ENCODE results near the gene TPRG1L. TPM values are rescaled to one million over a fixed set of nuclear protein-coding genes. Genes with fewer than 3 reads are reported as not detected.

The TPRG1L gene
- total and polyA plus RNA-seq, 10 donors, result 19.9 to 45.9 (median 31.5) TPM

DNA sequence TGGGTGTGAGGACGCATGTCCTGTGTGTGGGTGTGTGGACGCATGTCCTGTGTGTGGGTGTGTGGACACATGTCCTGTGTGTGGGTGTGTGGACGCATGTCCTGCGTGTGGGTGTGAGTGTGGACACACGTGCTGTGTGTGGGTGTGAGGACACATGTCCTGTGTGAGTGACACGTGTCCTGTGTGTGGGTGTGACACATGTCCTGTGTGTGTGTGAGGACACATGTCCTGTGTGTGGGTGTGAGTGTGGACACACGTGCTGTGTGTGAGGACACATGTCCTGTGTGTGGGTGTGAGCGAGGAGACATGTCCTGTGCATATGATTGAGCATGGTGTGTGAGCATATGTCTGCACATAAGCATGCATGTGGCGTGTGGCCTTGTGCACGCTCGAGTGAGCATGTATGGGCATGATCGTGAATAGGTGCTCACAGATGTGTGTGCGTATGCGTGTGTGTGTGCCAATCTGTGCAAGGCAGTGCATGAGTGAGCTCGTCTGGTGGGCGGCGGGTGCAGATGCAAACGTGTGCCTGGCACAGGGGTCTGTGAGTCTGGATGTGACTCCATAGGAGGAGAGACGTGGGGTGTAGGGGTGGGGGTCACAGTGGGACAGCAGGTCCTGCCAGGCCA, 38.8 kb upstream of the TPRG1L start:
- Histone ChIP-seq H3K9me3 (no peaks in the 10 kb centered on the region), H3K27ac (no peak overlapping the region), H3K4me1 (peaks cover 0 to 25% (median 6%) of the 10 kb centered on the region in 6 donors), H3K36me3 (no peaks in the 10 kb centered on the region), H3K4me3 (no peak overlapping the region), H3K27me3 (replicated peaks in 1 of 7) (peaks cover 0 to 22% (median 0%) of the 10 kb centered on the region in 7 donors)
- no peak for DNase-seq
- TF ChIP-seq, protein P1, sequence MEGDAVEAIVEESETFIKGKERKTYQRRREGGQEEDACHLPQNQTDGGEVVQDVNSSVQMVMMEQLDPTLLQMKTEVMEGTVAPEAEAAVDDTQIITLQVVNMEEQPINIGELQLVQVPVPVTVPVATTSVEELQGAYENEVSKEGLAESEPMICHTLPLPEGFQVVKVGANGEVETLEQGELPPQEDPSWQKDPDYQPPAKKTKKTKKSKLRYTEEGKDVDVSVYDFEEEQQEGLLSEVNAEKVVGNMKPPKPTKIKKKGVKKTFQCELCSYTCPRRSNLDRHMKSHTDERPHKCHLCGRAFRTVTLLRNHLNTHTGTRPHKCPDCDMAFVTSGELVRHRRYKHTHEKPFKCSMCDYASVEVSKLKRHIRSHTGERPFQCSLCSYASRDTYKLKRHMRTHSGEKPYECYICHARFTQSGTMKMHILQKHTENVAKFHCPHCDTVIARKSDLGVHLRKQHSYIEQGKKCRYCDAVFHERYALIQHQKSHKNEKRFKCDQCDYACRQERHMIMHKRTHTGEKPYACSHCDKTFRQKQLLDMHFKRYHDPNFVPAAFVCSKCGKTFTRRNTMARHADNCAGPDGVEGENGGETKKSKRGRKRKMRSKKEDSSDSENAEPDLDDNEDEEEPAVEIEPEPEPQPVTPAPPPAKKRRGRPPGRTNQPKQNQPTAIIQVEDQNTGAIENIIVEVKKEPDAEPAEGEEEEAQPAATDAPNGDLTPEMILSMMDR (IDR thresholded peaks at IDR 0.05 in 8 of 11, conservative IDR thresholded peaks at IDR 0.05 in 3 of 11), result no peak
- TF ChIP-seq POLR2A (IDR thresholded peaks at IDR 0.05) (no peak), POLR2AphosphoS5 (IDR thresholded peaks at IDR 0.05) (no peak)
- intact Hi-C loops (cut with DNase I; ENCODE audit: low total_unique reads), result no loop called here
- WGBS, 5 donors, result 88 to 94% (median 90%) methylated on average over 18 to 19 of the region's 19 CpGs

DNA sequence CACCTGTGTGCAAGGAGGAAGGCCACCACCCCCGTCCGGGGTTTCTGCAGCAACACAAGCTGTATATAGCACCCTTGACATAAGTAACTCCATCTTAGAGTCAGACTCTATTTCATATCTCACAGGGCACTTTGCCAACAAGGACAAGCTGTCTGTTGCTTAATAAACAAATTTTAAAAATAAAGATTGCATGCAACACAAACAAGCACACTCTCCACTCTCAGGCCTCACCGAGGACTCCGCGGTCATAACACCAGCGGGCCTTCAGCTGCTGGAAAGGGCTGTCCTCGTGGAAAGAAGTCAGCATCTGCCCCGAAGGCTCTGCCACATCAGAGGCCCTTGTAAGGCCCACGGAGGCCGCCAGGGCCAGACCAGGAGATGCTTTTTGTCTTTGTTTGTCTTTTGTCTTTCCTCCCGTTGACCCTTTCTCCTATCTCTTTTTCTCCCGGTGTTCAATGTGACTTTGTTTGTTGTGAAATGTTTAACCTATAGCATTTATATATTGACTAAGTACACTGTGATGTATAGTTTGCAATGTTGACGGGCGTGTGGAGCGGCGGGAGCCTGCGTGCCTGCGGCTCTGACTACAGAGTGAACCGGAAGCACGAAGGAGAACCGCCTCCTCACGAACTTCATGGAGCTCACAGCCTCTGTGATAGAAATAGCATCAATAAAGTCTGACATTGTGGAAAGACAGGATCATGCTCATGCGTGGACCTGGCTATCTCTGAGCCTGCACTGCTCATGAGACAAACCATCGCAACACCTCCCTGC, 37.6 kb upstream of the TPRG1L start:
- intact Hi-C loops (cut with DNase I; ENCODE audit: low total_unique reads), result no loop called here
- 85 to 92% (median 89%) methylated on average over 24 of the region's 24 CpGs for WGBS, 5 donors

DNA sequence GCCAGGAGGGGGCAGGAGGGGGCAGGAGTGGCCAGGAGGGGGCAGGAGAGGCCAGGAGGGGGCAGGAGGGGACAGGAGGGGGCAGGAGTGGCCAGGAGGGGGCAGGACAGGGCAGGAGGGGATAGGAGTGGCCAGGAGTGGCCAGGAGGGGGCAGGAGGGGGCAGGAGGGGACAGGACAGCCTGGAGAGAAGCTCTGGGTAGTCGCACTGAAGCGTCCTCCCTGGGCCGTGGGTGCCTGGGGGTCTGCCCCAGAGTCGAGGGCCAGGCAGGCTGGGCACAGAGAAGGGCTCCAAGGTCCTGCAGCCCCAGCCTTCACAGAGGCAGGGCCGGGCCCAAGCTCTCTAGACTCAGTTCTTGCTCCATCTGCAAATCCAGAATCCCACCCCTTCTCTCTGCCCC, 36.4 kb upstream of the TPRG1L start:
- TF ChIP-seq, protein P1 (IDR thresholded peaks at IDR 0.05 in 8 of 11, conservative IDR thresholded peaks at IDR 0.05 in 3 of 11), result no peak
- TF ChIP-seq POLR2A (IDR thresholded peaks at IDR 0.05), result no peak
- TF ChIP-seq POLR2AphosphoS5 (IDR thresholded peaks at IDR 0.05), result no peak
- WGBS, 5 donors, result 61 to 92% (median 83%) methylated on average over 1 to 5 of the region's 5 CpGs
- peaks cover 0 to 22% (median 7%) of the 10 kb centered on the region in 6 donors for H3K4me1 ChIP-seq
- DNase-seq, result no peak
- no peaks in the 10 kb centered on the region for H3K36me3 ChIP-seq
- intact Hi-C loops (cut with DNase I; ENCODE audit: low total_unique reads), result no loop called here
- no peak overlapping the region for H3K27ac ChIP-seq
- H3K27me3 ChIP-seq (replicated peaks in 1 of 7), result peaks cover 0 to 23% (median 0%) of the 10 kb centered on the region in 7 donors
- H3K4me3 ChIP-seq, result no peak overlapping the region
- no peaks in the 10 kb centered on the region for H3K9me3 ChIP-seq

More for the DNA sequence above, 37.6 kb upstream of the TPRG1L start:
- TF ChIP-seq POLR2AphosphoS5 (IDR thresholded peaks at IDR 0.05), result no peak
- TF ChIP-seq, protein P1 (IDR thresholded peaks at IDR 0.05 in 8 of 11, conservative IDR thresholded peaks at IDR 0.05 in 3 of 11), result no peak
- no peak for TF ChIP-seq POLR2A (IDR thresholded peaks at IDR 0.05)
- Histone ChIP-seq H3K4me3 (no peak overlapping the region), H3K9me3 (no peaks in the 10 kb centered on the region), H3K27ac (no peak overlapping the region), H3K27me3 (replicated peaks in 1 of 7) (peaks cover 0 to 23% (median 0%) of the 10 kb centered on the region in 7 donors), H3K4me1 (peaks cover 0 to 16% (median 6%) of the 10 kb centered on the region in 6 donors), H3K36me3 (no peaks in the 10 kb centered on the region)
- DNase-seq, result no peak

DNA sequence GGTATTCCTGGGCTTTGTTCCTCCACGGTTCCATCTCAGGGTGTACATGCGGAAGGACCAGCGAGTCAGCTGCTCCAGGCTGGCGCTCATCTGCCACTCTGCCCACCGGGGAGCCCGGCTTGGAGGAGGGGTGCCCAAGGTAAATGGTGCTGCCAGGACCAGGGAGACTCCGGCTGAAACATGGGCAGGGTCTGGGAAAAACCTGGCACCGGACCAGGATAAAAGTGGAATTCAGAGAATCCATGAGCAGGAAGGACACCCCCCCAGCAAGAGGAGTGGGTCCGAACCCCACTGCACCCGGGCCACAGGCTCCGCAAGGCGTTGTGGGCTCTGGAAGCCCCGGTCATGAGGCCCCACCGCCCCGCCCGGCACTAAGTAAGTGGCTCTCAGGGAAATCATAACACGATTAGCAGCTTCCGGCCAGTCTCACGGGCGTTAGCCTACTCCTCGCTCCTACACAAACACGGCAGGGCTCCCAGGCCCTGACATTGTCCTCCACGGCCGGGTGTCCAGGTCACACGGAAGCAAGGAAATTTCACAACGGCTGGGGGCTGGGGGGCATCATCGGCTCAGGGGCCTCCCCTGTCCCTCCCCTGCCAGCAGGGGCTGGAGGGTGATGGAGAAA, 34.6 kb upstream of the TPRG1L start:
- no peaks in the 10 kb centered on the region for H3K36me3 ChIP-seq
- H3K9me3 ChIP-seq, result no peaks in the 10 kb centered on the region
- TF ChIP-seq, protein P1 (IDR thresholded peaks at IDR 0.05 in 8 of 11, conservative IDR thresholded peaks at IDR 0.05 in 3 of 11), result no peak
- TF ChIP-seq POLR2A (IDR thresholded peaks at IDR 0.05) (no peak), POLR2AphosphoS5 (IDR thresholded peaks at IDR 0.05) (no peak)
- 60 to 75% (median 65%) methylated on average over 19 to 27 of the region's 27 CpGs for WGBS, 5 donors
- H3K27ac ChIP-seq, result no peak overlapping the region
- H3K27me3 ChIP-seq (replicated peaks in 1 of 7), result peaks cover 0 to 23% (median 0%) of the 10 kb centered on the region in 7 donors
- H3K4me3 ChIP-seq, result no peak overlapping the region
- H3K4me1 ChIP-seq, result peaks cover 0 to 30% (median 15%) of the 10 kb centered on the region in 6 donors
- intact Hi-C loops (cut with DNase I; ENCODE audit: low total_unique reads), result no loop called here
- DNase-seq, result no peak

Data from spleen (tissue), 11 donors.